ENCODE data around the gene ZNF790. TPM values are rescaled to one million over a fixed set of nuclear protein-coding genes. Genes with fewer than 3 reads are reported as not detected.

The ZNF790 gene
- total and polyA plus RNA-seq, 2 of the 13 experiments (the other 11 are each of a cell fraction or from before 2014, with no cell fraction given) = 1.3 to 5.3 TPM

DNA sequence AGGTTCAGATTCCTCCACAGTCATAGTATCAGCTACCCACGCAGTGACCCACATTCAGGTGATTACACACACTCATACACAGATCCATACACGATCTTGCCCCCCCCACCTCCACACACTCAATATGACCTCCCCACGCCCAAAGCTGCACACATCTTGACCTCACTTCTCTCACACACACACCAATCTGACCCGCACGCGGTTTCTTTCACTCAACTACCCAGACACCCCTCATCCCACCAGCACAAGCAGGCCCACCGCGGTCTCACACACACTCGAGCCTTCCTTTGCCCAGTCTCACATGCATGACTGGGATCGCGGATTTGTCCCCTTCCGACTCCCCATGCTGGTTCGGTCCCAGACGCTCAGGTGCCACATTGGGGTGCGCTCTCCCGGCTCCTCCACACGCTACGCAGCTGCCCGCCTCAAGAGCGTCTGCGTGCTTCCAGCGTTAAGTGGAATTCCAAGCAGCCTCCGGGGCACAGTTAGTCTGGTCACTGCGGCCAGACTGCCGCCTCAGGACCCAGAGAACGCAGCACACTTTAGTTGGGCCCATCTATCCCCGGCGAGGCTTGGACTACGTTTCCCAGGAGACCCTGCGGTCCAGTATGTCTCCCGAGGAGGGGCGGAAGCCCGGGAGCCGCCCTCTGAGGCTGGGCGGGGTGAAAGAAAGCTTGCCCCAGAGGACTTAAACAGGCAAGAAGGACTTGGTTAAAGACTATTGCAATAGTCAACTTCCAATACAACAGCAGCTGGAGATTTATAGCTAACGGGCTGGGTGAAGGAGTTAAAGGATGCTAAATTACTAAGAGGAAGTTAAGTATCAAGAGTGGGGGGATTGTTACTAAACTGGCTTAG, 11.7 kb upstream of the ZNF790 start (continued):
- TF ChIP-seq ZNF503 (CRISPR knock-in tag; IDR thresholded peaks at IDR 0.05) (no peak), ZBTB7A (CRISPR knock-in tag; IDR thresholded peaks at IDR 0.05) (no peak), ZNF44 (CRISPR knock-in tag; IDR thresholded peaks at IDR 0.05) (peak; percentile 75; the same call in 1 of the 2 replicates), ZNF101 (CRISPR knock-in tag; IDR thresholded peaks at IDR 0.05; ENCODE audit: borderline replicate concordance, low read depth) (no peak), MAFG (CRISPR knock-in tag; IDR thresholded peaks at IDR 0.05) (no peak), EEA1 (CRISPR knock-in tag; IDR thresholded peaks at IDR 0.05; ENCODE audit: borderline replicate concordance) (no peak), ZNF17 (CRISPR knock-in tag; IDR thresholded peaks at IDR 0.05) (no peak), CCAR2 (optimal IDR thresholded peaks at IDR 0.05; ENCODE audit: low read depth, low read length) (no peak), KDM1A (CRISPR knock-in tag; IDR thresholded peaks at IDR 0.05) (no peak), ZNF530 (CRISPR knock-in tag; IDR thresholded peaks at IDR 0.05; ENCODE audit: low read depth) (no peak), GATAD1 (CRISPR knock-in tag; IDR thresholded peaks at IDR 0.05) (peak; percentile 12), KAT2B (IDR thresholded peaks at IDR 0.05; ENCODE audit: borderline replicate concordance, low read depth, low read length) (no peak), ZNF160 (CRISPR knock-in tag; IDR thresholded peaks at IDR 0.05) (no peak), ZNF768 (CRISPR knock-in tag; IDR thresholded peaks at IDR 0.05) (peak; percentile 32; the same call in 1 of the 2 replicates), ZNF142 (CRISPR knock-in tag; IDR thresholded peaks at IDR 0.05) (no peak)
- TF ChIP-seq, protein P1, sequence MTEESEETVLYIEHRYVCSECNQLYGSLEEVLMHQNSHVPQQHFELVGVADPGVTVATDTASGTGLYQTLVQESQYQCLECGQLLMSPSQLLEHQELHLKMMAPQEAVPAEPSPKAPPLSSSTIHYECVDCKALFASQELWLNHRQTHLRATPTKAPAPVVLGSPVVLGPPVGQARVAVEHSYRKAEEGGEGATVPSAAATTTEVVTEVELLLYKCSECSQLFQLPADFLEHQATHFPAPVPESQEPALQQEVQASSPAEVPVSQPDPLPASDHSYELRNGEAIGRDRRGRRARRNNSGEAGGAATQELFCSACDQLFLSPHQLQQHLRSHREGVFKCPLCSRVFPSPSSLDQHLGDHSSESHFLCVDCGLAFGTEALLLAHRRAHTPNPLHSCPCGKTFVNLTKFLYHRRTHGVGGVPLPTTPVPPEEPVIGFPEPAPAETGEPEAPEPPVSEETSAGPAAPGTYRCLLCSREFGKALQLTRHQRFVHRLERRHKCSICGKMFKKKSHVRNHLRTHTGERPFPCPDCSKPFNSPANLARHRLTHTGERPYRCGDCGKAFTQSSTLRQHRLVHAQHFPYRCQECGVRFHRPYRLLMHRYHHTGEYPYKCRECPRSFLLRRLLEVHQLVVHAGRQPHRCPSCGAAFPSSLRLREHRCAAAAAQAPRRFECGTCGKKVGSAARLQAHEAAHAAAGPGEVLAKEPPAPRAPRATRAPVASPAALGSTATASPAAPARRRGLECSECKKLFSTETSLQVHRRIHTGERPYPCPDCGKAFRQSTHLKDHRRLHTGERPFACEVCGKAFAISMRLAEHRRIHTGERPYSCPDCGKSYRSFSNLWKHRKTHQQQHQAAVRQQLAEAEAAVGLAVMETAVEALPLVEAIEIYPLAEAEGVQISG (CRISPR knock-in tag; IDR thresholded peaks at IDR 0.05) = peak; percentile 84
- TF ChIP-seq, protein P2, sequence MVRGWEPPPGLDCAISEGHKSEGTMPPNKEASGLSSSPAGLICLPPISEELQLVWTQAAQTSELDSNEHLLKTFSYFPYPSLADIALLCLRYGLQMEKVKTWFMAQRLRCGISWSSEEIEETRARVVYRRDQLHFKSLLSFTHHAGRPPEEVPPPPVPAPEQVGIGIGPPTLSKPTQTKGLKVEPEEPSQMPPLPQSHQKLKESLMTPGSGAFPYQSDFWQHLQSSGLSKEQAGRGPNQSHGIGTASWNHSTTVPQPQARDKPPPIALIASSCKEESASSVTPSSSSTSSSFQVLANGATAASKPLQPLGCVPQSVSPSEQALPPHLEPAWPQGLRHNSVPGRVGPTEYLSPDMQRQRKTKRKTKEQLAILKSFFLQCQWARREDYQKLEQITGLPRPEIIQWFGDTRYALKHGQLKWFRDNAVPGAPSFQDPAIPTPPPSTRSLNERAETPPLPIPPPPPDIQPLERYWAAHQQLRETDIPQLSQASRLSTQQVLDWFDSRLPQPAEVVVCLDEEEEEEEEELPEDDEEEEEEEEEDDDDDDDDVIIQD (CRISPR knock-in tag; IDR thresholded peaks at IDR 0.05; ENCODE audit: low read depth) = no peak
